SHP77 treated with DMSO at 0.1 percent for 48 hours (cell line): ENCODE results near the gene LAMB4.
A peak's percentile ranks its signal among the peaks of the same experiment; 100 is the strongest.

ENCODE experiments used
- DNase-seq: peaks from one replicate; lab custom pipeline; 2025; lab: John Stamatoyannopoulos, UW

The LAMB4 gene

GRCh38 chr7:107995184-107996071, 134.7 kb downstream of the LAMB4 start:
- DNase-seq = no peak

DNA sequence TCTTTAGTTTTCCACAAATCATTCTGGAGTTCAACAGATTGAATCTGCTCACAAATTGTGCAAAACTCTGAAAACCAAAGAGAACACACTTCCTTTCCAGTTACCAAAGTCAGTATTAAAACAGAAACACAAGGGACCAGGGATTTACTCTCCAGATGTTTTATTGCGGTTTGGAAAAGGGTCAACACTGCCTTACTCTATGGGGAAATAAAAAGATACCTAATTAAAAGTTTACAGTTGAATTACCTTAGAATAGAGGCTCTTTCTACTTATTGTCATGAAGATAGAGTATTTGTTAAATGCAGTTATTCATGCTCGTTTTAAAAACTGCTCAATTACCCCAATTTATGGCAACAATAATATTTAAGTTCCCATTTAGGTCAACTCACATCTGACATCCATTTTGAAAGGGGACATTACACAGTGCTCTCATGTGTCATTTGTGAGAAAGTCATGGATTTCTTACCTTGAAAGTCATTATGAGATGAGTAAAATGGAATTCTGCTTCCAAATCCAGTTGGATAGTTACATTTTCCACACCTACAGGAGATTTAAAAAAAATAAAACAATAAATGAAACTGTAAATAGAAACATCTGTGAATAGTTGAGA, 135.6 kb downstream of the LAMB4 start:
- DNase-seq = no peak

GRCh38 chr7:107993891-107994291, 136.3 kb downstream of the LAMB4 start:
- DNase-seq = no peak

DNA sequence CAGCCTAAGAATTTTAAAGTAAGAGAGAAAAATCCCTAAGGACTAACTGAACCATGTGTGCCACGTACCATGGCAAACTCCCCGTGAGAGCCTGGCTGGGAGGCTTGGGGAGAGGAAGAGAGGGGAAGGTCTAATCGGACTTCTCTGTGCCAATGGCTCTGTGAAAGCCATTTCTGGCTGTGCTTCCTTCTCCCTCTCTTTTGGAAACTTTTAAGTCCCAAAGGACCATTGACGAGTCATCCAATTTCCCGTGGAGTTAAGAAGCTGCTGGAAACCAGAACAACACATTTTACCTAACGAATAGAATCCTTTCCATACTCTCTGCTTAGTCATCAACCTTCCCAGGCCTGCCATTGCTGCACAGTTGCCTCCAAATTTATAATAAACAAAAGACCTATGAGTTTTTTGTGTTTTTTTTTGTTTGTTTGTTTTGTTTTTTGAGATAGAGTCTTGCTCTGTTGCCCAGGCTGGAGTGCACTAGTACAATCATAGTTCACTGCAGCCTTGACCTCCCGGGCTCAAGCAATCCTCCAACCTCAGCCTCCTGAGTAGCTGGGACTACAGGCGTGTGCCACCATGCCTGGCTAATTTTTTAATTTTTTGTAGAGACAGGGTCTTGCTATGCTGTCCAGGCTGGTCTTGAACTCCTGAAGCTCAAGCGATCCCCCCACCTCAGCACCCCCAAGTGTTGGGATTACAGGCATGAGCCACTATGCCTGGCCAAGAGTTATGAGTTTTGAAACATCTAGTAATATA, 140.4 kb downstream of the LAMB4 start:
- no peak for DNase-seq

DNA sequence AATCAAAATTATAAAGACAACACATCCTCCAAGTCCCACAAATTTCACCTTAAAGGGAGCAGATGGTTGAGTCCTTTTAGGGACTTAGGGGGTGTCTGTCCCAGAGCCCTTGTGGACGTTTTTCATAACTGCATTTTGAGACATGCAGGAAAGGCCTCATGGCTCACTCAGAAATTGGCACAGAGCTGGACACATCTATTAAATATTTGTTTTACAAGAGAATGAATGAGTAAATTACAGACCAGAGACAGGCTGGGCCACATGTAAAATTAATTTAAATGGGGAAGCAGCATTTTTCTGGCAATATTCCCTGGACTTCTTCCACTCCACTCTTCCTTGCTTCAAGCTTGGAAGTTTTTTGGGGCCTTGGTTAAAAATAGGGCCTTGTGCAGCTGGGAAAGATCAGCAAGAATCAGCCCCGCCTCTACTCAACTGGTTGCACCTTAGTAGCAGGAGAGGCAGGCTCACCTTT, 147.2 kb downstream of the LAMB4 start:
- peak; percentile 11 for DNase-seq

DNA sequence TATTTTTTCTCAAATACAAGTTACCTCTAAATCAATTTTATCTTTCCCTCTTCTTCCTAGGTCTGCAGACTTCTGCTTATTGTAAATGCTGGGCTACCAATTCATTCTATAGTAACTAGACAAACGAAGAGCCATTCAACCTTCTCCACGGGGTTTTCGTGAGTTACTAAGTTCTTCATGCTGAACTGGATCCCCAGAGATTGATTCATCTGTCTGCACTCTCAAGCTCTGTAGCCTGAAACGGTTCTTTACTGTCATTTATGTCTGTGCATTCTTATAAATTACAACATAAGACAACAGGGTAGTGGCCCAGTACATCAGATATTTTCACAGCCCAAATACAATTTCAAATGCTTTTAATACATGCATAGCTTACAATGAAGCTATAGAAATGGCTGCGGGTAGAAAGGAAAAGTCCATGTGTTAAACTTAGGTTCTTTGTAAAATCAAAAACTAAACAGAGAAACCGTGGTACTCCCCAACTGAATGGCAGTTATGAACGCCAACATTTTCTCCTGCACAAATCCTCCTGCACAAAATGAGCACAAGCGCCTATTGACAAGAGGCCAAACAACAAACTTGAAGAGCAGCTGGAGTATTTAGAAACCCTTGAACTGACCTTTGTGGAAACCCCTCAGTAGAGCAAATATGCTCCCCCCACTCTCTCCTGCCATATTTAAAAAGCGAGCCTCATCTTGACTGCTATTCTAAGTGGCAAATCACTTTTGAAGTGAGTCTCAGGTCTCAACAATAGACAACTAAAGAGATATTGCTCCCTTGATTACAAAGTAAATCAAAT, 147.9 kb downstream of the LAMB4 start:
- DNase-seq = no peak

GRCh38 chr7:107981466-107981865, 148.7 kb downstream of the LAMB4 start:
- DNase-seq = peak; percentile 7

DNA sequence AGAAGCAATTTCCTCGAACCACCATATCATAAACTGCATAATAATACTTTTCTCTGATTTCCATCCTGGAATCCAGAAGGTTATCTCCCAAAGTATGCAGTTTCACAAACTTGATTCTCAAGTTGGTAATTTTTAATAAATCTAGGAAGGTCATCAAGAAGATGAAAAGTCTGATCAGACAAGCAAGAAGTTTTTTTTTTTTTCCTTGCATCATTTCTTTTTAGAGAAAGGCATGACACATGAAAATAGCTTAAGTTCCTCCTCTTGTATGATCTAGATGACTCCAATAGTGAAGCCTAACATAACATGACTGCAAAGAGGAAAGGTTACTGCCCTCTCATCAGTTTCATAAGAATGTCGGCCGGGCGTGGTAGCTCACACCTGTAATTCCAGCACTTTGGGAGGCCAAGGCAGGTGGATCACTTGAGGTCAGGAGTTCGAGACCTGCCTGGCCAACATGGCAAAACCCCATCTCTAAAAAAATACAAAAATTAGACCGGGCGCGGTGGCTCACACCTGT, 149.4 kb downstream of the LAMB4 start:
- DNase-seq = no peak

GRCh38 chr7:107980171-107980570, 150.0 kb downstream of the LAMB4 start:
- DNase-seq = no peak

- no peak for DNase-seq
Measured at GRCh38 chr7:107978815-107979408, 151.2 kb downstream of the LAMB4 start.

GRCh38 chr7:107977048-107977447, 153.1 kb downstream of the LAMB4 start:
- DNase-seq = no peak

DNA sequence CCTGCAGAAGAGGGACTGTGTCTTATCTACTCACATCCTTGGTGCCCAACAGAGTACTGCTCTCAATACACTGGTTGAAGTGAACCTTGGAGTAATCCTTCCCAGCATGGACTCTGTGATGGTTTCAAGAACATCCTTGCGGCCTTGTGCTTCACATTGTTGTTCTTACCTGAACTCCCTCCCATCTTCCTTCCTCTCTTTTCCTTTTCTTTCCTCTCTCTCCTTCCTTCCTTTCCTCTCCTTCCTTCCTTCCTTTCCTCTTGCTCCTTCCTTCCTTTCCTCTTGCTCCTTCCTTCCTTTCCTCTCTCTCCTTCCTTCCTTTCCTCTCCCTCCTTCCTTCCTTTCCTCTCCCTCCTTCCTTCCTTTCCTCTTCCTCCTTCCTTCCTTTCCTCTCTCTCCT, 153.5 kb downstream of the LAMB4 start:
- no peak for DNase-seq

DNA sequence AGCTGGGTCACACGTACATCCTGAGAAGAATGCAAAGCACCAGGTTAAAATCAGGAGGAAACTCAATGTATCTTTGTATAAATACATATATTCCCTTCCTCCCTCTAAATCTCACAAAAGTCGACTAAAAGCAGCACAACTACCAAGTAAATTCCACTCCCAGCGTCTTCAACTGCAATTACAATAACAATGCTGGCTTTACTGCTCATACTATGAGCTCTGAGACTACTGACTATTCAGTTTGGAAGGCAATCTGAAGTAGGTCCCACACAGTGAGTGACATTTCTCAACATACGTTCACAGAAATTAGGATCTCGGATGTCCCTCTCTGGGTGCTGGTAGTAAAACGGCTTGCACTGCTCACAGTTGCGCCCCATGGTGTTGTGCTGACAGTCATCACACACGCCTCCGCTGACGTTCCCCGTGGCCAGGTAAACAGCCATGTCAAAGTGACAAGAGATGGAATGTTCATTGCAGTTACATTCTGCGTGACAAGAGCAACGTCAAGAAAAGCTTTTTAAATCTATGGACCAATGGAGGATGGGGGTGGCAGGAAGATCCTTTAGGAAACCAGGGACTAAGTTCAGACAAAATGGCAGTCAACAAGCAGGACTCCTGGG, 154.7 kb downstream of the LAMB4 start:
- DNase-seq = no peak

DNA sequence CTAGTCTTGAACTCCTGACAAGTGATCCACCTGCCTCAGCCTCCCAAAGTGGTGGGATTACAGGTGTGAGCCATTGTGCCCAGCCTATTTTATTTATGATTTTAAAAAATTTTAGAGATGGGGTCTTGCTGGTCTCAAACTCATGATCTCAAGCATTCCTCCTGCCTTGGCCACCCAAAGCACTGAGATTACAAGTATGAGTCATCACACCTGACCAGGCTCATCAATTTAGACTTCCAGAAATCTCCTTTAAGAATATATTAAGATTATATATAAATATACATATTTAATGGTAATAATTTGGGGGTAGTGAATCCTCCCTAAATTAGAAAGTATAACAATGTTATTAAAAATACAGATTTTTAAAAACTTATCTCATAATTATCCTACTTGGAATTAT, 156.3 kb downstream of the LAMB4 start:
- no peak for DNase-seq
